ENCODE results near the gene DAPK1. TPM values are rescaled to one million over a fixed set of nuclear protein-coding genes. Genes with fewer than 3 reads are reported as not detected.

Gene DAPK1
- total RNA-seq, 2 experiments from 2014 or later: 1.6 to 1.9 TPM

- Mint-ChIP-seq H3K4me3 (no peak overlapping the region), H3K4me1 (peaks cover 9% of the 10 kb centered on the region), H3K27ac (no peak overlapping the region), H3K36me3 (no peaks in the 10 kb centered on the region), H3K27me3 (peaks cover 33% of the 10 kb centered on the region), H3K9me3 (peaks cover 3% of the 10 kb centered on the region)
- DNase-seq: no peak
These were observed 109.3 kb downstream of the DAPK1 start for GRCh38 chr9:87606841-87607521.

- Mint-ChIP-seq H3K36me3 (no peaks in the 10 kb centered on the region), H3K27me3 (peaks cover 33% of the 10 kb centered on the region), H3K4me1 (peaks cover 9% of the 10 kb centered on the region), H3K9me3 (peaks cover 3% of the 10 kb centered on the region), H3K4me3 (no peak overlapping the region), H3K27ac (no peak overlapping the region)
- no peak for DNase-seq
These were observed 110.2 kb downstream of the DAPK1 start for GRCh38 chr9:87607859-87608258.

GRCh38 chr9:87609002-87609401 is 111.3 kb downstream of the DAPK1 start:
- no peak overlapping the region for H3K4me3 Mint-ChIP-seq
- H3K27ac Mint-ChIP-seq: no peak overlapping the region
- H3K36me3 Mint-ChIP-seq: no peaks in the 10 kb centered on the region
- peaks cover 3% of the 10 kb centered on the region for H3K9me3 Mint-ChIP-seq
- peaks cover 9% of the 10 kb centered on the region for H3K4me1 Mint-ChIP-seq
- no peak for DNase-seq
- H3K27me3 Mint-ChIP-seq: peaks cover 33% of the 10 kb centered on the region

- H3K36me3 Mint-ChIP-seq: no peaks in the 10 kb centered on the region
- DNase-seq: no peak
- H3K9me3 Mint-ChIP-seq: peaks cover 3% of the 10 kb centered on the region
- H3K4me3 Mint-ChIP-seq: no peak overlapping the region
- no peak overlapping the region for H3K27ac Mint-ChIP-seq
- peaks cover 32% of the 10 kb centered on the region for H3K27me3 Mint-ChIP-seq
- peaks cover 9% of the 10 kb centered on the region for H3K4me1 Mint-ChIP-seq
These were observed 111.8 kb downstream of the DAPK1 start for GRCh38 chr9:87609486-87609885.

- no peak for DNase-seq
- Mint-ChIP-seq H3K36me3 (no peaks in the 10 kb centered on the region), H3K27me3 (peaks cover 27% of the 10 kb centered on the region), H3K27ac (no peak overlapping the region), H3K4me1 (peaks cover 1% of the 10 kb centered on the region), H3K4me3 (no peak overlapping the region), H3K9me3 (peaks cover 3% of the 10 kb centered on the region)
These were observed 112.8 kb downstream of the DAPK1 start for GRCh38 chr9:87610200-87611155.

- H3K27me3 Mint-ChIP-seq: peaks cover 18% of the 10 kb centered on the region
- H3K36me3 Mint-ChIP-seq: no peaks in the 10 kb centered on the region
- no peak for DNase-seq
- no peak overlapping the region for H3K27ac Mint-ChIP-seq
- H3K4me3 Mint-ChIP-seq: no peak overlapping the region
- no peaks in the 10 kb centered on the region for H3K4me1 Mint-ChIP-seq
- H3K9me3 Mint-ChIP-seq: peaks cover 3% of the 10 kb centered on the region
These were observed 114.1 kb downstream of the DAPK1 start for GRCh38 chr9:87611776-87612175.

- H3K36me3 Mint-ChIP-seq: no peaks in the 10 kb centered on the region
- no peaks in the 10 kb centered on the region for H3K4me1 Mint-ChIP-seq
- DNase-seq: no peak
- no peak overlapping the region for H3K4me3 Mint-ChIP-seq
- no peak overlapping the region for H3K27ac Mint-ChIP-seq
- peaks cover 17% of the 10 kb centered on the region for H3K27me3 Mint-ChIP-seq
- H3K9me3 Mint-ChIP-seq: peaks cover 3% of the 10 kb centered on the region
These were observed 114.9 kb downstream of the DAPK1 start for GRCh38 chr9:87612536-87612935.

- Mint-ChIP-seq H3K4me3 (no peak overlapping the region), H3K27ac (no peak overlapping the region), H3K36me3 (no peaks in the 10 kb centered on the region), H3K27me3 (peaks cover 17% of the 10 kb centered on the region), H3K9me3 (no peaks in the 10 kb centered on the region), H3K4me1 (no peaks in the 10 kb centered on the region)
- no peak for DNase-seq
These were observed 115.8 kb downstream of the DAPK1 start for GRCh38 chr9:87613265-87614111.

- H3K36me3 Mint-ChIP-seq: no peaks in the 10 kb centered on the region
- H3K4me1 Mint-ChIP-seq: no peaks in the 10 kb centered on the region
- no peak overlapping the region for H3K27ac Mint-ChIP-seq
- no peaks in the 10 kb centered on the region for H3K9me3 Mint-ChIP-seq
- H3K27me3 Mint-ChIP-seq: peaks cover 17% of the 10 kb centered on the region
- no peak overlapping the region for H3K4me3 Mint-ChIP-seq
- no peak for DNase-seq
These were observed 116.7 kb downstream of the DAPK1 start for GRCh38 chr9:87614397-87614796.

- no peak for DNase-seq
- no peak overlapping the region for H3K27ac Mint-ChIP-seq
- no peaks in the 10 kb centered on the region for H3K9me3 Mint-ChIP-seq
- H3K4me3 Mint-ChIP-seq: no peak overlapping the region
- H3K27me3 Mint-ChIP-seq: peaks cover 17% of the 10 kb centered on the region
- H3K36me3 Mint-ChIP-seq: no peaks in the 10 kb centered on the region
- no peaks in the 10 kb centered on the region for H3K4me1 Mint-ChIP-seq
These were observed 117.5 kb downstream of the DAPK1 start for GRCh38 chr9:87615136-87615535.

GRCh38 chr9:87615547-87616148 is 118.0 kb downstream of the DAPK1 start:
- Mint-ChIP-seq H3K4me1 (no peaks in the 10 kb centered on the region), H3K27ac (no peak overlapping the region), H3K36me3 (no peaks in the 10 kb centered on the region), H3K27me3 (peaks cover 17% of the 10 kb centered on the region), H3K4me3 (no peak overlapping the region), H3K9me3 (no peaks in the 10 kb centered on the region)
- no peak for DNase-seq

GRCh38 chr9:87618226-87618625 is 120.6 kb downstream of the DAPK1 start:
- peaks cover 10% of the 10 kb centered on the region for H3K27me3 Mint-ChIP-seq
- no peak overlapping the region for H3K4me3 Mint-ChIP-seq
- DNase-seq: no peak
- no peaks in the 10 kb centered on the region for H3K9me3 Mint-ChIP-seq
- no peaks in the 10 kb centered on the region for H3K36me3 Mint-ChIP-seq
- H3K27ac Mint-ChIP-seq: no peak overlapping the region
- H3K4me1 Mint-ChIP-seq: no peaks in the 10 kb centered on the region

- Mint-ChIP-seq H3K9me3 (no peaks in the 10 kb centered on the region), H3K36me3 (no peaks in the 10 kb centered on the region), H3K4me1 (no peaks in the 10 kb centered on the region), H3K27ac (no peak overlapping the region), H3K27me3 (peaks cover 10% of the 10 kb centered on the region), H3K4me3 (no peak overlapping the region)
- DNase-seq: no peak
These were observed 121.3 kb downstream of the DAPK1 start for GRCh38 chr9:87618931-87619330.

GRCh38 chr9:87619346-87619745 is 121.7 kb downstream of the DAPK1 start:
- H3K27ac Mint-ChIP-seq: no peak overlapping the region
- H3K9me3 Mint-ChIP-seq: no peaks in the 10 kb centered on the region
- H3K4me3 Mint-ChIP-seq: no peak overlapping the region
- no peaks in the 10 kb centered on the region for H3K36me3 Mint-ChIP-seq
- H3K27me3 Mint-ChIP-seq: peaks cover 7% of the 10 kb centered on the region
- no peaks in the 10 kb centered on the region for H3K4me1 Mint-ChIP-seq
- no peak for DNase-seq
